GM19324 (cell line): ENCODE data around the gene DRAXIN.

Experiments
- ATAC-seq: cut with Tn5 transposase; IDR thresholded peaks from one replicate; pipeline ENCODE4 v1.9.1; 2021; ENCODE audit warnings: mild to moderate bottlenecking, moderate library complexity; ENCODE audit not compliant: unreplicated experiment, low FRiP score

The DRAXIN gene

GRCh38 chr1:11752359-11753088 is 61.0 kb downstream of the DRAXIN start:
- ATAC-seq: no peak

- no peak for ATAC-seq
Observed at GRCh38 chr1:11753555-11754208, 62.2 kb downstream of the DRAXIN start.

GRCh38 chr1:11757047-11757446 is 65.5 kb downstream of the DRAXIN start:
- no peak for ATAC-seq

- ATAC-seq: no peak
Observed at GRCh38 chr1:11759791-11760190, 68.3 kb downstream of the DRAXIN start.

- ATAC-seq: no peak
Observed at GRCh38 chr1:11761285-11761684, 69.8 kb downstream of the DRAXIN start.

GRCh38 chr1:11761988-11762406 is 70.5 kb downstream of the DRAXIN start, which contains the start of gene C1orf167:
C1orf167 (plus strand) TSS chr1:11762193; CDS start chr1:11764401, 2,208 bp downstream.
- ATAC-seq: no peak

GRCh38 chr1:11764115-11764514 is 72.6 kb downstream of the DRAXIN start:
- no peak for ATAC-seq

- no peak for ATAC-seq
Observed at GRCh38 chr1:11764519-11764918, 73.0 kb downstream of the DRAXIN start.

GRCh38 chr1:11765661-11766428 is 74.3 kb downstream of the DRAXIN start:
- no peak for ATAC-seq

GRCh38 chr1:11766429-11766776 is 74.9 kb downstream of the DRAXIN start:
- ATAC-seq: no peak

GRCh38 chr1:11767922-11768704 is 76.6 kb downstream of the DRAXIN start:
- no peak for ATAC-seq

GRCh38 chr1:11768821-11769220 is 77.3 kb downstream of the DRAXIN start:
- ATAC-seq: no peak

- no peak for ATAC-seq
Observed at GRCh38 chr1:11769274-11769673, 77.8 kb downstream of the DRAXIN start.

- ATAC-seq: no peak
Observed at GRCh38 chr1:11770011-11770410, 78.5 kb downstream of the DRAXIN start.

GRCh38 chr1:11771481-11772043 is 80.1 kb downstream of the DRAXIN start:
- ATAC-seq: no peak

- no peak for ATAC-seq
Observed at GRCh38 chr1:11772458-11772857, 80.9 kb downstream of the DRAXIN start.

GRCh38 chr1:11774753-11775152 is 83.2 kb downstream of the DRAXIN start:
- ATAC-seq: no peak
